ENCODE data around the gene ZBTB7C. TPM values are rescaled to one million over a fixed set of nuclear protein-coding genes. Genes with fewer than 3 reads are reported as not detected.

Gene ZBTB7C
- total RNA-seq, 3 donors from 2014 or later (not counting 1 experiment from before 2014, with no cell fraction given): 0.07 TPM; not detected in 2

DNA sequence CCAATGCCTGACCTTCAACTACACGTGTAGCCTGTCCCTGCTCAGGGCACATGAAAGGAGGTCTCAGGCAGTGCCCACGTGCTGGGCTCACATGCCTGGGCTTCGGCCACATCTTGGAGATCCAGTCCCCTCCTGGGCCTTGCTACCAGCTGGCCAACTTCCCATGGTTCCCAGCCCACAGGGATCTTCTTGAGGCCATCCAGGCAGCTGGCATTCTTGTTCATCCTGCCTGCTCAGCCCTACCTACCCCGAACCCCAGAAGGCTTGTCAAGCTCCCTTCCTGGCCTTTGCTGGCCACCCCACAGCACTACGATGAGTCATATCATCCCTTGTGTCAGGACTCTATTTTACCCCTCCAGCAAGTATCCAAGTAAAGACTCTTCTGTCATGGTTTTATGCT, 97.1 kb downstream of the ZBTB7C start:
- intact Hi-C loops (cut with micrococcal nuclease): no loop called here
- ATAC-seq: no peak
- Histone ChIP-seq H3K36me3 (ENCODE audit: control insufficient read depth, insufficient read depth, low read length) (no peaks in the 10 kb centered on the region), H3K27me3 (ENCODE audit: control insufficient read depth, insufficient read depth, low read length) (no peaks in the 10 kb centered on the region), H3K9me3 (ENCODE audit: control insufficient read depth, insufficient read depth, low read length) (no peaks in the 10 kb centered on the region), H3K4me3 (ENCODE audit: low read length) (no peak overlapping the region), H3K4me1 (ENCODE audit: control insufficient read depth, insufficient read depth, low read length) (no peaks in the 10 kb centered on the region), H3K27ac (ENCODE audit: low read length) (no peak overlapping the region)
- no peak overlapping the region for H3K4me3 Mint-ChIP-seq
- whole genome bisulfite sequencing (ENCODE audit: insufficient coverage): 79% methylated on average over 5 of the region's 5 CpGs
- H3K9me3 Mint-ChIP-seq: no peaks in the 10 kb centered on the region
- no peaks in the 10 kb centered on the region for H3K36me3 Mint-ChIP-seq
- TF ChIP-seq, protein P1, sequence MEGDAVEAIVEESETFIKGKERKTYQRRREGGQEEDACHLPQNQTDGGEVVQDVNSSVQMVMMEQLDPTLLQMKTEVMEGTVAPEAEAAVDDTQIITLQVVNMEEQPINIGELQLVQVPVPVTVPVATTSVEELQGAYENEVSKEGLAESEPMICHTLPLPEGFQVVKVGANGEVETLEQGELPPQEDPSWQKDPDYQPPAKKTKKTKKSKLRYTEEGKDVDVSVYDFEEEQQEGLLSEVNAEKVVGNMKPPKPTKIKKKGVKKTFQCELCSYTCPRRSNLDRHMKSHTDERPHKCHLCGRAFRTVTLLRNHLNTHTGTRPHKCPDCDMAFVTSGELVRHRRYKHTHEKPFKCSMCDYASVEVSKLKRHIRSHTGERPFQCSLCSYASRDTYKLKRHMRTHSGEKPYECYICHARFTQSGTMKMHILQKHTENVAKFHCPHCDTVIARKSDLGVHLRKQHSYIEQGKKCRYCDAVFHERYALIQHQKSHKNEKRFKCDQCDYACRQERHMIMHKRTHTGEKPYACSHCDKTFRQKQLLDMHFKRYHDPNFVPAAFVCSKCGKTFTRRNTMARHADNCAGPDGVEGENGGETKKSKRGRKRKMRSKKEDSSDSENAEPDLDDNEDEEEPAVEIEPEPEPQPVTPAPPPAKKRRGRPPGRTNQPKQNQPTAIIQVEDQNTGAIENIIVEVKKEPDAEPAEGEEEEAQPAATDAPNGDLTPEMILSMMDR (IDR thresholded peaks at IDR 0.05): no peak
- peaks cover 0 to 7% of the 10 kb centered on the region in 2 donors for H3K27me3 Mint-ChIP-seq (ENCODE audit: low read depth in 2 of 2)
- no peak for DNase-seq
- H3K4me1 Mint-ChIP-seq: no peaks in the 10 kb centered on the region
- H3K27ac Mint-ChIP-seq: no peak overlapping the region

DNA sequence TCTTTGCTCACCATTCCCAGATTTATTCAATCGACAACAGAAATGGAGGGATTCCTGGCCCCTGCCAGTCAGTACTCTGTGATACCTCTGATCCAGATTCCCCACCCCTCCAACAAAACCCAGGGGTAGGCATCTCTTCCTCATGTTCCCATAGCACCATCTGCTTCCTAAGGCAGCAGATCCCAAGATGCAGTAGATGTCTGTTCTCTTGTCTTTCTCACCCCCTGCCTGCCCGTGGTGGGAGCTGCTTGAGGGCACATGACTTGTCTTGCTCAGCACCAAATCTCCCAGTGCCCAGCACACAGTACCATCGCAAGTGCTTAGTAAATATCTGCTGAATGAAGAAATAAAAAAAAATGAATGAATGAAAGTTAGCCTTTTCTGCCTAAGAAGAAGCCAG, 98.2 kb downstream of the ZBTB7C start:
- H3K9me3 ChIP-seq (ENCODE audit: control insufficient read depth, insufficient read depth, low read length): no peaks in the 10 kb centered on the region
- peaks cover 0 to 7% of the 10 kb centered on the region in 2 donors for H3K27me3 Mint-ChIP-seq (ENCODE audit: low read depth in 2 of 2)
- no peak overlapping the region for H3K27ac Mint-ChIP-seq
- no peaks in the 10 kb centered on the region for H3K36me3 ChIP-seq (ENCODE audit: control insufficient read depth, insufficient read depth, low read length)
- H3K4me3 ChIP-seq (ENCODE audit: low read length): no peak overlapping the region
- H3K4me3 Mint-ChIP-seq: no peak overlapping the region
- DNase-seq (no peak), ATAC-seq (no peak)
- H3K9me3 Mint-ChIP-seq: no peaks in the 10 kb centered on the region
- intact Hi-C loops (cut with micrococcal nuclease): no loop called here
- H3K36me3 Mint-ChIP-seq: no peaks in the 10 kb centered on the region
- H3K27ac ChIP-seq (ENCODE audit: low read length): no peak overlapping the region
- 68% methylated on average over 3 of the region's 3 CpGs for WGBS (ENCODE audit: insufficient coverage)
- no peaks in the 10 kb centered on the region for H3K4me1 ChIP-seq (ENCODE audit: control insufficient read depth, insufficient read depth, low read length)
- TF ChIP-seq, protein P1 (IDR thresholded peaks at IDR 0.05): no peak
- no peaks in the 10 kb centered on the region for H3K27me3 ChIP-seq (ENCODE audit: control insufficient read depth, insufficient read depth, low read length)
- H3K4me1 Mint-ChIP-seq: no peaks in the 10 kb centered on the region

DNA sequence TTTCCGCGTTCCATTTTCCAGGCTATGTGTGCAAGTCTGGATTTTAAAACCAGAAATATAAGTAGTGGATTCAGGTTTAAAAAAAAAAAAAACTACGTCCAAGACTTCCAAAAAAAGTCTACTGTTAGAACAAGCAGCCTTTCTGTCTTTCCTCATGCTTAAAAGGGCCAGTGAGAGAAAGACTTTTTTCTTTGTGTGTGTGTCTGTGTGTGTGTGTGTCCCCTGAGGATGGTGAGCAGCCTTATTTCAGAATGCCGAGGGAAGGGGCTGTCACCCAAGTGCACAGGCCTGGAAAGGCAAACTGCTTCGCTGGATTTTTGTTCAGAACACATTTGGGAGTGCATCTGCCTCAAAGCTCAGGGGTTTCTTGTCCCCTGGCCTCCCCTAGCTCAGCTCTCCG, 98.8 kb downstream of the ZBTB7C start:
- Mint-ChIP-seq H3K4me3 (no peak overlapping the region), H3K9me3 (no peaks in the 10 kb centered on the region), H3K36me3 (no peaks in the 10 kb centered on the region), H3K27ac (no peak overlapping the region), H3K27me3 (ENCODE audit: low read depth in 2 of 2) (peaks cover 0 to 7% of the 10 kb centered on the region in 2 donors), H3K4me1 (no peaks in the 10 kb centered on the region)
- DNase-seq (no peak), ATAC-seq (no peak)
- Histone ChIP-seq H3K36me3 (ENCODE audit: control insufficient read depth, insufficient read depth, low read length) (no peaks in the 10 kb centered on the region), H3K4me1 (ENCODE audit: control insufficient read depth, insufficient read depth, low read length) (no peaks in the 10 kb centered on the region), H3K9me3 (ENCODE audit: control insufficient read depth, insufficient read depth, low read length) (no peaks in the 10 kb centered on the region), H3K27ac (ENCODE audit: low read length) (no peak overlapping the region), H3K27me3 (ENCODE audit: control insufficient read depth, insufficient read depth, low read length) (no peaks in the 10 kb centered on the region), H3K4me3 (ENCODE audit: low read length) (no peak overlapping the region)
- TF ChIP-seq, protein P1 (IDR thresholded peaks at IDR 0.05): no peak
- 87% methylated on average over 6 of the region's 6 CpGs for WGBS (ENCODE audit: insufficient coverage)
- intact Hi-C loops (cut with micrococcal nuclease): no loop called here
